HepG2 (cell line): ENCODE data around the gene UBXN2A. TPM values are rescaled to one million over a fixed set of nuclear protein-coding genes. Genes with fewer than 3 reads are reported as not detected.

Source experiments
- CEBPB ChIP-seq: IDR thresholded peaks from 2 replicates; pipeline ENCODE4 v1.6.1; 2011; ENCODE audit warnings: low read depth, low read length, improper control_type of control experiment, borderline replicate concordance
- HOXA3 ChIP-seq: sonication (generic); formaldehyde crosslinking; IDR thresholded peaks from 2 replicates; pipeline ENCODE4 v1.5.0; 2020; ENCODE audit warnings: missing genetic modification reagents
- NCOA1 ChIP-seq: sonication (generic); formaldehyde crosslinking; IDR thresholded peaks from 2 replicates; pipeline ENCODE4 v1.9.0; 2021; ENCODE audit warnings: missing genetic modification reagents
- RBM39 ChIP-seq: fragments of 200-400 bp; formaldehyde crosslinking; IDR thresholded peaks from one replicate; pipeline ENCODE4 v1.6.1; 2018; ENCODE audit warnings: antibody characterized with exemption, mild to moderate bottlenecking, low read depth, low read length; ENCODE audit not compliant: poor library complexity, severe bottlenecking
- polyA plus RNA-seq, 8 experiments: library from polyadenylated mRNA; depleted of rRNA in 3 of 8; stranded (reverse) in 7 of 8; unstranded in 1 of 8; fragments of >200 nt; fragmentation: Illumina TruSeq in 4 of 8; extraction: Trizol in 4 of 8; gene quantifications; 2 replicates each; pipeline versions ENCODE4 v1.2.1 to v1.2.3, GENCODE V29; 2011 to 2016; ENCODE audit warnings: low read depth in 4 of 8, missing spikeins in 1 of 8, mixed read lengths in 1 of 8; ENCODE audit not compliant: insufficient read depth in 1 of 8
- total RNA-seq, 5 experiments: library from RNA; depleted of rRNA; stranded (reverse); fragments of >200 nt; fragmentation: Illumina TruSeq; extraction: Trizol; gene quantifications; 2 replicates each; pipeline ENCODE4 v1.2.3, GENCODE V29; 2016; ENCODE audit warnings: low read depth in 1 of 5
- TF ChIP-seq, protein P1 (sequence below): sonication (generic); formaldehyde crosslinking; IDR thresholded peaks from 2 replicates; pipeline ENCODE4 v1.9.0; 2021; ENCODE audit warnings: missing genetic modification reagents, borderline replicate concordance
- TF ChIP-seq, protein P2 (sequence below): sonication (generic); formaldehyde crosslinking; IDR thresholded peaks from 2 replicates; pipeline ENCODE4 v1.5.0; 2020; ENCODE audit warnings: mild to moderate bottlenecking, missing genetic modification reagents
- TF ChIP-seq, protein P3 (sequence below): sonication (generic); formaldehyde crosslinking; IDR thresholded peaks from 2 replicates; pipeline ENCODE4 v1.4.0; 2020; ENCODE audit warnings: missing genetic modification reagents
- TF ChIP-seq, protein P4 (sequence below): IDR thresholded peaks from 2 replicates; pipeline ENCODE4 v1.6.1; 2012; ENCODE audit warnings: inconsistent platforms

The UBXN2A gene
- total and polyA plus RNA-seq, 2 of the 13 experiments (the other 11 are each of a cell fraction or from before 2014, with no cell fraction given) = 8.3 to 20.9 TPM

DNA sequence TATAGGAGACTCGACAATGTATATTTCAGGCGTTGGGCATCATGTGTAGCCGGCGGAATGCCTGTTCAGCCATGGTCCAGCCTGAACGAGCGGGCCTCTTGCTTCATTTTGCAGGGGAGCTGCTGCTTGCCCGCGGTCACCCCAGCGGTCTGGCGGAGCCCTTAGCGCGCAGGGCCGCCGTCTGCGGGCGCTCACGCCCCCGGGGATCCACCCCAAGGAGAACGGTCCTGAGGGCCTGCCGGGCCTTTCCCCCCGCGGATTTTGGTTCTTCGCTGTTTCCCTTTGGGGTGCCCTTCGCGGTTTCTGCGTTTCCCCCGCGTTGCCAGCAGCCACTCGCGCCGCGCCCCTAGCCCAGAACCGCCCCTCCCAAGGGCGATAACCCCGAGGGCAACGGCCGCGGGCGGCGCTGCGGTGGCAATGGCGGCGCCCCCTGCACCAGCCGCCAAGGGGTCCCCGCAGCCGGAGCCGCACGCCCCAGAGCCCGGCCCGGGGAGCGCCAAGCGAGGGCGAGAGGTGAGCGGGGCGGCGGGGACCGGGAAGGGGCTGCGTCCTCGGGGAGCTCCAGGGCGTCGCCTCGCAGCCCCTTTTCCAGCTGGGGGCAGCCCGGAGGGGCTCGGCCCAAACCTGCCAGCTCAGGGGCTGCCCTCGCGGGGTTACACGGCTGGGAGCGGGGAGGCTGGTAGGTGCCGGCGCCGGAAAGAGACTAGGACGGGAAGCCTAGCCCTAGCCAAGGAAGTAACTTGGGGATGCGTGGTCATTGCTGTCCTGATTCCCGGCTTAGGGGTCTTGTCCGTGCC is 69.6 kb downstream of the UBXN2A start, which contains the start of gene MFSD2B (continued):
- TF ChIP-seq, protein P1, sequence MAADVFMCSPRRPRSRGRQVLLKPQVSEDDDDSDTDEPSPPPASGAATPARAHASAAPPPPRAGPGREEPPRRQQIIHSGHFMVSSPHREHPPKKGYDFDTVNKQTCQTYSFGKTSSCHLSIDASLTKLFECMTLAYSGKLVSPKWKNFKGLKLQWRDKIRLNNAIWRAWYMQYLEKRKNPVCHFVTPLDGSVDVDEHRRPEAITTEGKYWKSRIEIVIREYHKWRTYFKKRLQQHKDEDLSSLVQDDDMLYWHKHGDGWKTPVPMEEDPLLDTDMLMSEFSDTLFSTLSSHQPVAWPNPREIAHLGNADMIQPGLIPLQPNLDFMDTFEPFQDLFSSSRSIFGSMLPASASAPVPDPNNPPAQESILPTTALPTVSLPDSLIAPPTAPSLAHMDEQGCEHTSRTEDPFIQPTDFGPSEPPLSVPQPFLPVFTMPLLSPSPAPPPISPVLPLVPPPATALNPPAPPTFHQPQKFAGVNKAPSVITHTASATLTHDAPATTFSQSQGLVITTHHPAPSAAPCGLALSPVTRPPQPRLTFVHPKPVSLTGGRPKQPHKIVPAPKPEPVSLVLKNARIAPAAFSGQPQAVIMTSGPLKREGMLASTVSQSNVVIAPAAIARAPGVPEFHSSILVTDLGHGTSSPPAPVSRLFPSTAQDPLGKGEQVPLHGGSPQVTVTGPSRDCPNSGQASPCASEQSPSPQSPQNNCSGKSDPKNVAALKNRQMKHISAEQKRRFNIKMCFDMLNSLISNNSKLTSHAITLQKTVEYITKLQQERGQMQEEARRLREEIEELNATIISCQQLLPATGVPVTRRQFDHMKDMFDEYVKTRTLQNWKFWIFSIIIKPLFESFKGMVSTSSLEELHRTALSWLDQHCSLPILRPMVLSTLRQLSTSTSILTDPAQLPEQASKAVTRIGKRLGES = no peak
- TF ChIP-seq CEBPB = peak; percentile 14; the same call in 1 of the 2 replicates
- TF ChIP-seq RBM39 = peak; percentile 24
- TF ChIP-seq, protein P2, sequence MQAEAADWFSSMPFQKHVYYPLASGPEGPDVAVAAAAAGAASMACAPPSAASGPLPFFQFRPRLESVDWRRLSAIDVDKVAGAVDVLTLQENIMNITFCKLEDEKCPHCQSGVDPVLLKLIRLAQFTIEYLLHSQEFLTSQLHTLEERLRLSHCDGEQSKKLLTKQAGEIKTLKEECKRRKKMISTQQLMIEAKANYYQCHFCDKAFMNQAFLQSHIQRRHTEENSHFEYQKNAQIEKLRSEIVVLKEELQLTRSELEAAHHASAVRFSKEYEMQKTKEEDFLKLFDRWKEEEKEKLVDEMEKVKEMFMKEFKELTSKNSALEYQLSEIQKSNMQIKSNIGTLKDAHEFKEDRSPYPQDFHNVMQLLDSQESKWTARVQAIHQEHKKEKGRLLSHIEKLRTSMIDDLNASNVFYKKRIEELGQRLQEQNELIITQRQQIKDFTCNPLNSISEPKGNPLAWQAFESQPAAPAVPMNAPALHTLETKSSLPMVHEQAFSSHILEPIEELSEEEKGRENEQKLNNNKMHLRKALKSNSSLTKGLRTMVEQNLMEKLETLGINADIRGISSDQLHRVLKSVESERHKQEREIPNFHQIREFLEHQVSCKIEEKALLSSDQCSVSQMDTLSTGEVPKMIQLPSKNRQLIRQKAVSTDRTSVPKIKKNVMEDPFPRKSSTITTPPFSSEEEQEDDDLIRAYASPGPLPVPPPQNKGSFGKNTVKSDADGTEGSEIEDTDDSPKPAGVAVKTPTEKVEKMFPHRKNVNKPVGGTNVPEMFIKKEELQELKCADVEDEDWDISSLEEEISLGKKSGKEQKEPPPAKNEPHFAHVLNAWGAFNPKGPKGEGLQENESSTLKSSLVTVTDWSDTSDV (CRISPR knock-in tag) = no peak
- TF ChIP-seq, protein P3, sequence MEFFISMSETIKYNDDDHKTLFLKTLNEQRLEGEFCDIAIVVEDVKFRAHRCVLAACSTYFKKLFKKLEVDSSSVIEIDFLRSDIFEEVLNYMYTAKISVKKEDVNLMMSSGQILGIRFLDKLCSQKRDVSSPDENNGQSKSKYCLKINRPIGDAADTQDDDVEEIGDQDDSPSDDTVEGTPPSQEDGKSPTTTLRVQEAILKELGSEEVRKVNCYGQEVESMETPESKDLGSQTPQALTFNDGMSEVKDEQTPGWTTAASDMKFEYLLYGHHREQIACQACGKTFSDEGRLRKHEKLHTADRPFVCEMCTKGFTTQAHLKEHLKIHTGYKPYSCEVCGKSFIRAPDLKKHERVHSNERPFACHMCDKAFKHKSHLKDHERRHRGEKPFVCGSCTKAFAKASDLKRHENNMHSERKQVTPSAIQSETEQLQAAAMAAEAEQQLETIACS (CRISPR knock-in tag) = no peak
- TF ChIP-seq HOXA3 = peak; percentile 22; the same call in 1 of the 2 replicates
- TF ChIP-seq NCOA1 (CRISPR knock-in tag) = no peak
- TF ChIP-seq, protein P4, sequence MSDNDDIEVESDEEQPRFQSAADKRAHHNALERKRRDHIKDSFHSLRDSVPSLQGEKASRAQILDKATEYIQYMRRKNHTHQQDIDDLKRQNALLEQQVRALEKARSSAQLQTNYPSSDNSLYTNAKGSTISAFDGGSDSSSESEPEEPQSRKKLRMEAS = peak; percentile 7; the same call in 1 of the 2 replicates
